HCT116 (cell line): ENCODE data around the gene HRH3. TPM values are rescaled to one million over a fixed set of nuclear protein-coding genes. Genes with fewer than 3 reads are reported as not detected.

ENCODE experiments used
- ATAC-seq: fragments of 200-7000 bp; cut with Tn5 transposase; 2 replicates; pipeline ENCODE4 v1.9.1; 2020; ENCODE audit warnings: mild to moderate bottlenecking, moderate library complexity
- BruUV-seq: library from RNA; stranded (reverse); fragments of 400-500 nt; replicated peaks from 2 replicates; lab custom pipeline; 2021; lab: Mats Ljungman, UMichigan
- CTCF ChIA-PET: fragments of 300-600 bp; sonication (Branson Sonifier 250); formaldehyde crosslinking; loops from one replicate; lab custom pipeline; 2021; ENCODE audit warnings: antibody characterized with exemption; lab: Charles Lee
- POLR2A ChIA-PET: fragments of 300-600, 350-600 bp; sonication (Branson Sonifier 250); formaldehyde crosslinking; loops from one replicate; lab custom pipeline; 2021; ENCODE audit warnings: antibody characterized with exemption; lab: Charles Lee
- RAD21 ChIA-PET, 2 experiments: fragments of 300-600 bp; sonication (Branson Sonifier 250); formaldehyde crosslinking; loops; one replicate each; lab custom pipeline; 2023; ENCODE audit warnings: low total read pairs in 2 of 2; ENCODE audit not compliant: uncharacterized antibody in 2 of 2, unreplicated experiment in 2 of 2, low non-redundant PET in 1 of 2; lab: Charles Lee
- DNase-seq: peaks from one replicate; pipeline ENCODE4 v3.0.0-alpha.2; 2010; ENCODE audit warnings: low read depth, low spot score
- H2AFZ ChIP-seq: fragments of 200-600 bp; shearing (Covaris generic), sonication (generic); 2 replicates; pipeline ENCODE4 v1.6.1; 2017; ENCODE audit warnings: low read depth, mixed run types, mixed read lengths, antibody characterized with exemption, low read length; ENCODE audit not compliant: poor library complexity, severe bottlenecking
- H3K27ac ChIP-seq: 2 replicates; pipeline ENCODE4 v1.5.1; 2012; ENCODE audit warnings: low read depth, low read length
- H3K27me3 ChIP-seq: fragments of 200-600 bp; sonication (generic); 2 replicates; pipeline ENCODE4 v1.6.1; 2016; ENCODE audit warnings: mixed run types, low read length, mixed read lengths; ENCODE audit not compliant: insufficient read depth
- H3K36me3 ChIP-seq, 2 experiments: fragments of 200-500 bp in 1 of 2; fragments of 200-600 bp in 1 of 2; sonication (Bioruptor generic) in 1 of 2; sonication (generic) in 1 of 2; 2 replicates each; pipeline versions ENCODE4 v1.5.1 to v1.6.1; 2014 to 2016; ENCODE audit warnings: low read length in 2 of 2, inconsistent platforms in 1 of 2, mixed read lengths in 1 of 2, mixed run types in 1 of 2; ENCODE audit not compliant: insufficient read depth in 2 of 2, control insufficient read depth in 1 of 2
- H3K4me1 ChIP-seq, 2 experiments: fragments of 200-600 bp in 1 of 2; sonication (generic) in 1 of 2; 2 replicates each; pipeline versions ENCODE4 v1.5.1 to v1.6.1; 2012 to 2017; ENCODE audit warnings: low read length in 2 of 2, inconsistent platforms in 1 of 2, mild to moderate bottlenecking in 1 of 2, mixed read lengths in 1 of 2, mixed run types in 1 of 2, moderate library complexity in 1 of 2; ENCODE audit not compliant: insufficient read depth in 2 of 2, control insufficient read depth in 1 of 2
- H3K4me2 ChIP-seq: fragments of 200-600 bp; sonication (generic); 2 replicates; pipeline ENCODE4 v1.6.1; 2017; ENCODE audit warnings: mixed run types, low read length, mixed read lengths
- H3K4me3 ChIP-seq, 2 experiments: fragments of 200-600 bp in 1 of 2; sonication (generic) in 1 of 2; replicated peaks in 1 of 2; 2 replicates each; pipeline ENCODE4 v1.5.1; 2011 to 2016; ENCODE audit warnings: low read length in 2 of 2, control low read depth in 1 of 2, low read depth in 1 of 2, mild to moderate bottlenecking in 1 of 2, mixed read lengths in 1 of 2, mixed run types in 1 of 2
- H3K79me2 ChIP-seq: fragments of 200-600 bp; sonication (generic); 2 replicates; pipeline ENCODE4 v1.6.1; 2017; ENCODE audit warnings: mild to moderate bottlenecking, mixed run types, low read length, moderate library complexity, mixed read lengths; ENCODE audit not compliant: insufficient read depth
- H3K9ac ChIP-seq: fragments of 200-600 bp; sonication (generic); 2 replicates; pipeline ENCODE4 v1.6.1; 2016; ENCODE audit warnings: low read length, mixed read lengths
- H3K9me2 ChIP-seq: fragments of 200-600 bp; sonication (generic), shearing (Covaris generic); 2 replicates; pipeline ENCODE4 v1.6.1; 2017; ENCODE audit warnings: mixed run types, mild to moderate bottlenecking, moderate library complexity; ENCODE audit not compliant: insufficient read depth
- H3K9me3 ChIP-seq, 2 experiments: fragments of 200-500 bp in 1 of 2; fragments of 200-600 bp in 1 of 2; sonication (Bioruptor generic) in 1 of 2; sonication (generic) in 1 of 2; 2 replicates each; pipeline ENCODE4 v1.6.1; 2014 to 2017; ENCODE audit warnings: low read length in 2 of 2, mixed read lengths in 2 of 2, inconsistent platforms in 1 of 2, low read depth in 1 of 2, mild to moderate bottlenecking in 1 of 2, mixed run types in 1 of 2, moderate library complexity in 1 of 2; ENCODE audit not compliant: control insufficient read depth in 1 of 2, insufficient read depth in 1 of 2
- H4K20me1 ChIP-seq: fragments of 200-600 bp; sonication (generic), shearing (Covaris generic); 2 replicates; pipeline ENCODE4 v1.6.1; 2017; ENCODE audit warnings: mixed run types, mild to moderate bottlenecking, moderate library complexity; ENCODE audit not compliant: insufficient read depth
- CBX3 ChIP-seq: IDR thresholded peaks from 2 replicates; pipeline ENCODE4 v1.6.1; 2012; ENCODE audit warnings: low read depth
- CTCF ChIP-seq, 3 experiments: fragments of 200-600 bp in 1 of 3; sonication (generic) in 1 of 3; IDR thresholded peaks in 2 of 3; conservative IDR thresholded peaks in 1 of 3; 2 replicates each; pipeline ENCODE4 v1.5.1; 2012 to 2017; ENCODE audit warnings: low read depth in 2 of 3, low read length in 2 of 3, antibody characterized with exemption in 1 of 3, borderline replicate concordance in 1 of 3, control low read depth in 1 of 3, mild to moderate bottlenecking in 1 of 3, mixed read lengths in 1 of 3, mixed run types in 1 of 3, moderate library complexity in 1 of 3; ENCODE audit not compliant: insufficient read depth in 1 of 3
- EGR1 ChIP-seq: IDR thresholded peaks from 2 replicates; pipeline ENCODE4 v1.6.1; 2012; ENCODE audit warnings: low read depth
- EZH2 ChIP-seq: fragments of 200-600 bp; sonication (generic); IDR thresholded peaks from 2 replicates; pipeline ENCODE4 v1.6.1; 2017; ENCODE audit warnings: antibody characterized with exemption, mixed run types
- EZH2phosphoT487 ChIP-seq: fragments of 200-600 bp; IDR thresholded peaks from 2 replicates; pipeline ENCODE4 v1.6.1; 2018; ENCODE audit warnings: antibody characterized with exemption, borderline replicate concordance
- JUND ChIP-seq: IDR thresholded peaks from 2 replicates; pipeline ENCODE4 v1.6.1; 2012
- MAX ChIP-seq: IDR thresholded peaks from 2 replicates; pipeline ENCODE4 v1.6.1; 2012
- POLR2AphosphoS5 ChIP-seq: IDR thresholded peaks from 2 replicates; pipeline ENCODE4 v1.6.1; 2011; ENCODE audit warnings: mild to moderate bottlenecking, low read depth, low read length, moderate library complexity
- SIN3A ChIP-seq: IDR thresholded peaks from 2 replicates; pipeline ENCODE4 v1.6.1; 2012; ENCODE audit warnings: low read depth
- TCF7L2 ChIP-seq: IDR thresholded peaks from 2 replicates; pipeline ENCODE4 v1.7.0; 2011; ENCODE audit warnings: borderline replicate concordance, inconsistent platforms; ENCODE audit not compliant: insufficient read depth, insufficient read length; ENCODE audit errors: extremely low read depth
- ZBTB33 ChIP-seq: IDR thresholded peaks from 2 replicates; pipeline ENCODE4 v1.6.1; 2011; ENCODE audit warnings: mild to moderate bottlenecking, low read length, moderate library complexity; ENCODE audit not compliant: insufficient replicate concordance; ENCODE audit errors: extremely low read depth
- ZFX ChIP-seq: fragments of 450-650 bp; IDR thresholded peaks from 2 replicates; pipeline ENCODE4 v1.6.1; 2017
- ZNF274 ChIP-seq: fragments of 200-500 bp; sonication (Bioruptor generic); IDR thresholded peaks from 2 replicates; pipeline ENCODE4 v1.6.1; 2014; ENCODE audit warnings: mild to moderate bottlenecking, low read depth, low read length, inconsistent platforms
- intact Hi-C: fragments of 100-400 bp; cut with micrococcal nuclease; formaldehyde crosslinking; loops from 2 replicates; pipeline ENCODE4 v1.10.0; 2022
- total RNA-seq: library from RNA; stranded (reverse); gene quantifications from one replicate; pipeline ENCODE4 v1.2.1, GENCODE V29; 2021; ENCODE audit not compliant: unreplicated experiment

HRH3 gene
- total RNA-seq, 1 experiment from 2014 or later: not detected

- DNase-seq (no peak), ATAC-seq (no peak)
- Histone ChIP-seq H3K9me2 (no peaks in the 10 kb centered on the region), H3K79me2 (peaks cover 75% of the 10 kb centered on the region), H3K9ac (no peak overlapping the region), H3K9me3 (no peaks in the 10 kb centered on the region), H3K36me3 (peaks cover 3 to 9% of the 10 kb centered on the region in 2 experiments; a peak in 2 of 4 replicates), H3K4me2 (no peak overlapping the region), H3K4me1 (no peaks in the 10 kb centered on the region), H3K4me3 (no peak overlapping the region), H3K27ac (no peak overlapping the region), H2AFZ (no peak overlapping the region), H3K27me3 (no peaks in the 10 kb centered on the region), H4K20me1 (no peaks in the 10 kb centered on the region)
- CTCF ChIA-PET: no interaction called here
- RAD21 ChIA-PET: no interaction called here
- POLR2A ChIA-PET: no interaction called here
- intact Hi-C loops: no loop called here
- TF ChIP-seq EZH2phosphoT487 (no peak), POLR2AphosphoS5 (no peak), TCF7L2 (no peak), CBX3 (no peak), ZBTB33 (no peak), ZNF274 (no peak), ZFX (no peak), EGR1 (no peak), EZH2 (no peak), MAX (no peak), CTCF (IDR thresholded peaks at IDR 0.05 in 2 of 3, conservative IDR thresholded peaks at IDR 0.05 in 1 of 3; ENCODE audit: borderline replicate concordance in 1 of 3, insufficient read depth in 1 of 3, low read depth in 2 of 3, low read length in 2 of 3) (no peak), SIN3A (no peak), JUND (no peak)
- no TSS peak for BruUV-seq
Observed at GRCh38 chr20:62191781-62192559, 28.1 kb downstream of the HRH3 start.
